HG03196 (cell line): ENCODE data around the gene BCL2L15.

ENCODE experiments used
- ATAC-seq: cut with Tn5 transposase; IDR thresholded peaks from one replicate; pipeline ENCODE4 v1.9.1; 2021; ENCODE audit not compliant: unreplicated experiment

BCL2L15 gene

GRCh38 chr1:113912594-113913311, 25.4 kb upstream of the BCL2L15 start:
- no peak for ATAC-seq

GRCh38 chr1:113905435-113905861, 18.1 kb upstream of the BCL2L15 start:
- peak; percentile 5 for ATAC-seq

GRCh38 chr1:113904674-113905434, 17.5 kb upstream of the BCL2L15 start, which contains the start of the genes AP4B1 and DCLRE1B:
TSS of gene AP4B1 (minus strand) at chr1:113904799. CDS start at chr1:113904717, 82 bp downstream.
TSS of gene DCLRE1B (plus strand) at chr1:113905326. CDS start at chr1:113905587, 261 bp downstream.
- ATAC-seq: peak; percentile 91

GRCh38 chr1:113904293-113904673, 16.9 kb upstream of the BCL2L15 start:
- ATAC-seq: no peak

GRCh38 chr1:113903501-113904292, 16.3 kb upstream of the BCL2L15 start:
- no peak for ATAC-seq

- ATAC-seq: no peak
Observed at GRCh38 chr1:113901191-113901590, 13.8 kb upstream of the BCL2L15 start.

- ATAC-seq: no peak
Observed at GRCh38 chr1:113899111-113899510, 11.7 kb upstream of the BCL2L15 start.

- no peak for ATAC-seq
Observed at GRCh38 chr1:113898241-113898814, 10.9 kb upstream of the BCL2L15 start.

GRCh38 chr1:113895961-113896360, 8.6 kb upstream of the BCL2L15 start:
- ATAC-seq: no peak

- ATAC-seq: no peak
Observed at GRCh38 chr1:113895098-113895497, 7.7 kb upstream of the BCL2L15 start.

GRCh38 chr1:113893267-113893666, 5.9 kb upstream of the BCL2L15 start:
- ATAC-seq: no peak

- ATAC-seq: no peak
Observed at GRCh38 chr1:113891631-113892220, 4.3 kb upstream of the BCL2L15 start.

- no peak for ATAC-seq
Observed at GRCh38 chr1:113890816-113891215, 3.4 kb upstream of the BCL2L15 start.

- ATAC-seq: no peak
Observed at GRCh38 chr1:113886417-113887401, 672 bp downstream of the BCL2L15 start.

GRCh38 chr1:113881661-113882060, 5.7 kb downstream of the BCL2L15 start:
- ATAC-seq: no peak

- ATAC-seq: no peak
Observed at GRCh38 chr1:113879739-113880038, 7.7 kb downstream of the BCL2L15 start.

GRCh38 chr1:113876176-113876575, 11.2 kb downstream of the BCL2L15 start:
- no peak for ATAC-seq

- peak; percentile 42 for ATAC-seq
Observed at GRCh38 chr1:113875714-113876113, 11.7 kb downstream of the BCL2L15 start.

GRCh38 chr1:113874012-113874879, 13.1 kb downstream of the BCL2L15 start:
- no peak for ATAC-seq
